ENCODE data around the gene LRIG2. TPM values are rescaled to one million over a fixed set of nuclear protein-coding genes. Genes with fewer than 3 reads are reported as not detected.

LRIG2 gene
- total and polyA plus RNA-seq, 9 of the 15 experiments (the other 6 are each of a cell fraction or from before 2014, with no cell fraction given), result 1.8 to 28.1 (median 11.5) TPM

DNA sequence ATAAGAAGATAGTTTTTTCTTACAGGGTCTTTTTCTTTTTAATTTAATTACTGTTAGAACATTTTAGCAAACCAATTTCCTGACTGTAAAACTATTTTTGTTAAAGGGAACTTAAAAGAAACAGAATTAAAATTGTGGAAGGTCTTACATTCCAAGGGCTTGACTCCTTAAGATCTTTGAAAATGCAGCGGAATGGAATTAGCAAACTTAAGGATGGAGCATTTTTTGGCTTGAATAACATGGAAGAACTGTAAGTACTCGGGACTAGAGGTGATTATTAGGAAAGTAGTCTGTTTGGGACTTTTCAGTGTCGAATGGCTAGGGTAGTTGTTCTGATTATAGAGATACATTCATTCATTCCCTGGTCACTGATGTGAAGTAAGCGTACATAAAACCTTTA lies 21.5 kb downstream of the LRIG2 start:
- no peak overlapping the region for H2AFZ ChIP-seq (ENCODE audit: low read depth, low read length)
- no peaks in the 10 kb centered on the region for H4K20me1 ChIP-seq (replicated peaks; ENCODE audit: control insufficient read depth, insufficient read depth, low read length)
- no peaks in the 10 kb centered on the region for H3K9me1 ChIP-seq (ENCODE audit: control insufficient read depth, insufficient read depth, low read length)
- in situ Hi-C loops (cut with MboI) (no loop called here), intact Hi-C loops (cut with micrococcal nuclease) (no loop called here)
- ATAC-seq (no peak), FAIRE-seq (no peak), DNase-seq (ENCODE audit: extremely low read depth in 1 of 4, low spot score in 3 of 4) (no peak)
- BruUV-seq (replicated peaks), result no TSS peak
- ChIA-PET POLR2A (interaction anchor here (0.6 to 1.2 kb wide), 2 partner anchors 28 to 365 kb away, joined by 3 to 5 read pairs; no protein-coding TSS in a partner anchor), CTCF (ENCODE audit: low intra/inter-chr PET ratio) (no interaction called here)
- H3K27ac ChIP-seq (ENCODE audit: extremely low read depth, low read depth, low read length), result no peak overlapping the region
- H3K27me3 ChIP-seq (ENCODE audit: control insufficient read depth in 2 of 2, insufficient read depth in 2 of 2, low read length in 2 of 2), result no peaks in the 10 kb centered on the region
- H3K4me3 ChIP-seq, result no peak overlapping the region
- no peak overlapping the region for H3K4me2 ChIP-seq (ENCODE audit: insufficient read depth, low read length)
- H3K4me1 ChIP-seq (replicated peaks in 1 of 2; ENCODE audit: control insufficient read depth in 2 of 2, insufficient read depth in 2 of 2, low read length in 2 of 2), result peaks cover 0 to 4% of the 10 kb centered on the region in 2 experiments; a peak in 1 of 5 replicates
- peaks cover 15% of the 10 kb centered on the region for H3K79me2 ChIP-seq (ENCODE audit: control insufficient read depth, insufficient read depth, low read length)
- H3K36me3 ChIP-seq (ENCODE audit: control insufficient read depth, insufficient read depth, low read length), result peaks cover 76% of the 10 kb centered on the region
- H3K9me3 ChIP-seq (replicated peaks; ENCODE audit: control insufficient read depth, insufficient read depth, low read depth, low read length), result no peaks in the 10 kb centered on the region
- TF ChIP-seq SRSF7 (optimal IDR thresholded peaks at IDR 0.05; ENCODE audit: low read depth, low read length), result no peak
- TF ChIP-seq ZNF696 (CRISPR knock-in tag; conservative IDR thresholded peaks at IDR 0.05), result no peak
- TF ChIP-seq GTF2A2 (tag; IDR thresholded peaks at IDR 0.05), result no peak
- no peak for TF ChIP-seq SMAD1 (IDR thresholded peaks at IDR 0.05; ENCODE audit: low read depth, low read length, partially characterized antibody)
- no peak for TF ChIP-seq EHMT2 (IDR thresholded peaks at IDR 0.05)
- TF ChIP-seq CREB1 (IDR thresholded peaks at IDR 0.05), result no peak
- no peak for TF ChIP-seq CREB1 (CRISPR knock-in tag; IDR thresholded peaks at IDR 0.05)
- TF ChIP-seq SREBF1 (IDR thresholded peaks at IDR 0.05; ENCODE audit: borderline replicate concordance, low read depth, low read length), result no peak
- no peak for TF ChIP-seq NCOR1 (IDR thresholded peaks at IDR 0.05)
- no peak for TF ChIP-seq MAFG (tag; conservative IDR thresholded peaks at IDR 0.05)
- TF ChIP-seq ZNF668 (CRISPR knock-in tag; IDR thresholded peaks at IDR 0.05), result no peak
- TF ChIP-seq SIX5 (IDR thresholded peaks at IDR 0.05; ENCODE audit: borderline replicate concordance in 1 of 2, insufficient read depth in 1 of 2, low read depth in 1 of 2, low read length in 2 of 2), result no peak
- TF ChIP-seq, protein P1, sequence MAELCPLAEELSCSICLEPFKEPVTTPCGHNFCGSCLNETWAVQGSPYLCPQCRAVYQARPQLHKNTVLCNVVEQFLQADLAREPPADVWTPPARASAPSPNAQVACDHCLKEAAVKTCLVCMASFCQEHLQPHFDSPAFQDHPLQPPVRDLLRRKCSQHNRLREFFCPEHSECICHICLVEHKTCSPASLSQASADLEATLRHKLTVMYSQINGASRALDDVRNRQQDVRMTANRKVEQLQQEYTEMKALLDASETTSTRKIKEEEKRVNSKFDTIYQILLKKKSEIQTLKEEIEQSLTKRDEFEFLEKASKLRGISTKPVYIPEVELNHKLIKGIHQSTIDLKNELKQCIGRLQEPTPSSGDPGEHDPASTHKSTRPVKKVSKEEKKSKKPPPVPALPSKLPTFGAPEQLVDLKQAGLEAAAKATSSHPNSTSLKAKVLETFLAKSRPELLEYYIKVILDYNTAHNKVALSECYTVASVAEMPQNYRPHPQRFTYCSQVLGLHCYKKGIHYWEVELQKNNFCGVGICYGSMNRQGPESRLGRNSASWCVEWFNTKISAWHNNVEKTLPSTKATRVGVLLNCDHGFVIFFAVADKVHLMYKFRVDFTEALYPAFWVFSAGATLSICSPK (IDR thresholded peaks at IDR 0.05; ENCODE audit: borderline replicate concordance), result no peak
- TF ChIP-seq ERF (CRISPR knock-in tag; IDR thresholded peaks at IDR 0.05), result no peak
- no peak for TF ChIP-seq SIRT6 (IDR thresholded peaks at IDR 0.05; ENCODE audit: low read depth, low read length)
- no peak for TF ChIP-seq JUND (IDR thresholded peaks at IDR 0.05; ENCODE audit: borderline replicate concordance, low read depth, low read length)
- no peak for TF ChIP-seq JUND (tag; IDR thresholded peaks at IDR 0.05; ENCODE audit: borderline replicate concordance, low read depth, low read length)
- no peak for TF ChIP-seq ZNF140 (CRISPR knock-in tag; IDR thresholded peaks at IDR 0.05)
- TF ChIP-seq BHLHE40 (IDR thresholded peaks at IDR 0.05; ENCODE audit: low read length), result no peak
- TF ChIP-seq, protein P2, sequence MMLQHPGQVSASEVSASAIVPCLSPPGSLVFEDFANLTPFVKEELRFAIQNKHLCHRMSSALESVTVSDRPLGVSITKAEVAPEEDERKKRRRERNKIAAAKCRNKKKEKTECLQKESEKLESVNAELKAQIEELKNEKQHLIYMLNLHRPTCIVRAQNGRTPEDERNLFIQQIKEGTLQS (IDR thresholded peaks at IDR 0.05), result no peak
- TF ChIP-seq, protein P2 (CRISPR knock-in tag; conservative IDR thresholded peaks at IDR 0.05), result no peak
- no peak for TF ChIP-seq BRF1 (IDR thresholded peaks at IDR 0.05; ENCODE audit: borderline replicate concordance, extremely low read depth, insufficient read length)
- no peak overlapping the region for H3K9ac ChIP-seq (ENCODE audit: insufficient read depth in 1 of 2, low read depth in 2 of 2, low read length in 2 of 2)
- 92% methylated on average over 4 of the region's 4 CpGs for WGBS (ENCODE audit: insufficient coverage, low coverage, missing lambda C conversion rate)
